B cell (primary cell): Measurements from ENCODE around the gene SLC44A1. TPM values are rescaled to one million over a fixed set of nuclear protein-coding genes. Genes with fewer than 3 reads are reported as not detected.

ENCODE experiments used
- ATAC-seq: fragments of 200-7000 bp; cut with Tn5 transposase; one replicate; pipeline ENCODE4 v1.10.0; 2021; ENCODE audit warnings: low read depth, mild to moderate bottlenecking, moderate number of reproducible peaks, moderate library complexity
- CTCF ChIA-PET: fragments of 350-600 bp; sonication (Branson Sonifier 250); formaldehyde crosslinking; loops from one replicate; lab custom pipeline; 2021; ENCODE audit warnings: antibody characterized with exemption, inconsistent platforms; lab: Charles Lee
- POLR2A ChIA-PET: fragments of 350-600 bp; sonication (Branson Sonifier 250); formaldehyde crosslinking; loops from one replicate; lab custom pipeline; 2021; ENCODE audit warnings: antibody characterized with exemption; lab: Charles Lee
- DNase-seq: peaks from one replicate; pipeline ENCODE4 v3.0.0; 2013
- H2AFZ ChIP-seq: 2 replicates; pipeline ENCODE4 v1.6.1; 2012; ENCODE audit warnings: mild to moderate bottlenecking, low read depth, low read length; ENCODE audit not compliant: insufficient read depth, poor library complexity, severe bottlenecking
- H3K27ac ChIP-seq, 2 donors: 1 replicate in 1 of 2; 2 replicates in 1 of 2; pipeline ENCODE4 v1.5.1; 2012 to 2013; ENCODE audit warnings: low read length in 2 of 2, mild to moderate bottlenecking in 2 of 2, moderate library complexity in 1 of 2
- H3K27me3 ChIP-seq, 4 experiments: fragments of 200-600 bp in 1 of 4; sonication (generic) in 1 of 4; replicated peaks in 1 of 4; 1 replicate in 2 of 4; 2 replicates in 2 of 4; pipeline versions ENCODE4 v1.6.1 to v1.7.0; 2013 to 2016; ENCODE audit warnings: low read length in 3 of 4, mild to moderate bottlenecking in 2 of 4, mixed read lengths in 1 of 4, moderate library complexity in 1 of 4; ENCODE audit not compliant: insufficient read depth in 4 of 4, control insufficient read depth in 3 of 4; ENCODE audit errors: control extremely low read depth in 1 of 4
- H3K36me3 ChIP-seq, 2 experiments: replicated peaks in 1 of 2; 1 replicate in 1 of 2; 2 replicates in 1 of 2; pipeline versions ENCODE4 v1.6.1 to v1.7.1; 2013; ENCODE audit warnings: low read length in 1 of 2; ENCODE audit not compliant: insufficient read depth in 2 of 2, control insufficient read depth in 1 of 2; ENCODE audit errors: control extremely low read depth in 1 of 2, extremely low read depth in 1 of 2
- H3K4me1 ChIP-seq, 2 donors: fragments of 200-600 bp in 1 of 2; sonication (generic) in 1 of 2; 1 replicate in 1 of 2; 2 replicates in 1 of 2; pipeline versions ENCODE4 v1.5.1 to v1.6.1; 2013 to 2017; ENCODE audit warnings: low read length in 2 of 2; ENCODE audit not compliant: control insufficient read depth in 2 of 2, insufficient read depth in 2 of 2
- H3K4me2 ChIP-seq: replicated peaks from 2 replicates; pipeline ENCODE3; 2012; ENCODE audit warnings: mild to moderate bottlenecking, low read depth, low read length; ENCODE audit not compliant: poor library complexity, severe bottlenecking
- H3K4me3 ChIP-seq, 5 experiments: fragments of 200-600 bp in 1 of 5; sonication (generic) in 1 of 5; 1 replicate in 3 of 5; 2 replicates in 2 of 5; pipeline versions ENCODE4 v1.5.1 to v1.7.0; 2011 to 2016; ENCODE audit warnings: low read length in 4 of 5, mild to moderate bottlenecking in 4 of 5, low read depth in 2 of 5, control low read depth in 1 of 5, moderate library complexity in 1 of 5; ENCODE audit not compliant: insufficient read depth in 1 of 5; ENCODE audit errors: control extremely low read depth in 1 of 5, extremely low read depth in 1 of 5
- H3K79me2 ChIP-seq: fragments of 200-600 bp; sonication (generic); one replicate; pipeline ENCODE4 v1.6.0; 2016; ENCODE audit warnings: low read length; ENCODE audit not compliant: control insufficient read depth, insufficient read depth
- H3K9ac ChIP-seq: fragments of 200-600 bp; sonication (generic); 2 replicates; pipeline ENCODE4 v1.6.1; 2017; ENCODE audit warnings: mild to moderate bottlenecking, low read length, moderate library complexity
- H3K9me3 ChIP-seq, 3 donors: one replicate each; pipeline versions ENCODE4 v1.6.1 to v1.7.1; 2013; ENCODE audit warnings: low read length in 2 of 3; ENCODE audit not compliant: control insufficient read depth in 2 of 3, insufficient read depth in 1 of 3; ENCODE audit errors: control extremely low read depth in 1 of 3
- H4K20me1 ChIP-seq: 2 replicates; pipeline ENCODE4 v1.6.0; 2012; ENCODE audit warnings: mild to moderate bottlenecking, low read length; ENCODE audit not compliant: insufficient read depth, control insufficient read depth, poor library complexity, severe bottlenecking
- H3K27ac Mint-ChIP-seq: one replicate; pipeline ENCODE4 v1.8.0; 2021; ENCODE audit warnings: mixed read lengths
- H3K27me3 Mint-ChIP-seq: one replicate; pipeline ENCODE4 v1.8.0; 2021; ENCODE audit warnings: mixed read lengths
- H3K4me1 Mint-ChIP-seq: one replicate; pipeline ENCODE4 v1.8.0; 2021; ENCODE audit warnings: mixed read lengths
- H3K4me3 Mint-ChIP-seq: one replicate; pipeline ENCODE4 v1.8.0; 2021; ENCODE audit warnings: mixed read lengths
- H3K9me3 Mint-ChIP-seq: one replicate; pipeline ENCODE4 v1.8.0; 2022; ENCODE audit warnings: mixed read lengths; ENCODE audit not compliant: insufficient read depth
- EZH2 ChIP-seq: IDR thresholded peaks from 2 replicates; pipeline ENCODE4 v1.6.1; 2012; ENCODE audit warnings: borderline replicate concordance, low read depth, mild to moderate bottlenecking, moderate library complexity, low read length; ENCODE audit not compliant: insufficient read depth, poor library complexity, severe bottlenecking
- WGBS: methylation state at CpG from one replicate; pipeline ENCODE4 v1.1.5; 2013; ENCODE audit warnings: missing lambda C conversion rate; ENCODE audit not compliant: insufficient coverage; 5-methylcytosine and 5-hydroxymethylcytosine counted together
- intact Hi-C: fragments of 100-400 bp; cut with micrococcal nuclease; formaldehyde crosslinking; loops from one replicate; pipeline ENCODE4 v1.10.0; 2022
- polyA plus RNA-seq: library from polyadenylated mRNA; depleted of rRNA; stranded (reverse); fragments of >200 nt; gene quantifications from 2 replicates; pipeline ENCODE4 v1.2.3, GENCODE V29; 2012
- total RNA-seq, 2 donors: library from RNA; stranded (reverse); fragments of 120-200 nt in 1 of 2; gene quantifications; 1 replicate in 1 of 2; 2 replicates in 1 of 2; pipeline versions ENCODE4 v1.2.3 to v1.2.4, GENCODE V29; 2013 to 2022
- TF ChIP-seq, protein P1 (sequence below): fragments of 200-600 bp; IDR thresholded peaks from one replicate; pipeline ENCODE4 v1.8.0; 2022; ENCODE audit warnings: antibody characterized with exemption, mild to moderate bottlenecking

The SLC44A1 gene
- total and polyA plus RNA-seq, 2 donors (not counting 1 experiment from before 2014, with no cell fraction given) = 2.2 to 17.7 TPM

DNA sequence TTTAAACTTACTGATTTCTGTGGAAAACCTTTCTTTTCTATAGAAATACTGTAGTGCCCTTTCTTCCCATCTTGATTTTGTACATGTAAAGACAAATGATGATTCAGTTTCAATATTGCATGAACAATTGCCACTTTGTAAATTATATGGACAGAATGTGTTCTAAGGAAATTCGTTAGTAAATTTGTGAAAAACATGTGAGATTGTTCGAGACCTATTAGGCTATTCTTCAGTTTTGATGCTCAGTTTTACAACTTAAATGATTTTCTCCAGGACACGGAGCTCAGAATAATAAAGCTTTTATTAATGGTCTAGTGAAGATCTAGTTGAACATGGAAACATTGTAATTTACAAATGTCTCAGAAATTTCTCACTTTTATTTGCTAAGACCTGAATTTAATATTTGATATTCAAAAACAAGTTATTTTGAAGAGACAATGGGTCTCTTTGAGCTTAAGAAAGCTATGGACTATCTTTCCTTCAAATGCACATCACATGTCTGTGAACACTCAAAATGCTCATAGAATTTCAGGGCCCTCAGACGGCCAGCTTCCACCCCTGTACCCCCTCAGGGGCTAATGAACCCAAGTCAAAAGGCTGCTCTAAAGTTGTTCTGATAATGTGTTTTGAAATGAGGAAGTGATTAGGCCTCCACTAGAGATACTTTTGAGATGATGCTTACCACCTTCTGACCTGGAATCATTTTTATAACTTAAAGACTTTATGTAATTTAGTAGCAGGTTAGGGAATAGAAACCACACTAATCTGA, 149.3 kb downstream of the SLC44A1 start:
- H3K36me3 ChIP-seq = no peaks in the 10 kb centered on the region
- H3K27me3 Mint-ChIP-seq = no peaks in the 10 kb centered on the region
- no peak for ATAC-seq
- no CpG with 5 or more reads among the region's 4 CpGs for WGBS
- intact Hi-C loops = no loop called here
- H4K20me1 ChIP-seq = no peaks in the 10 kb centered on the region
- no peak overlapping the region for H3K4me3 ChIP-seq
- no peak for DNase-seq
- no peaks in the 10 kb centered on the region for H3K4me1 Mint-ChIP-seq
- no peak overlapping the region for H2AFZ ChIP-seq
- no peak overlapping the region for H3K4me2 ChIP-seq
- H3K79me2 ChIP-seq = no peaks in the 10 kb centered on the region
- H3K9me3 Mint-ChIP-seq = no peaks in the 10 kb centered on the region
- H3K4me1 ChIP-seq = no peaks in the 10 kb centered on the region
- H3K27me3 ChIP-seq = no peaks in the 10 kb centered on the region
- no peak overlapping the region for H3K4me3 Mint-ChIP-seq
- CTCF ChIA-PET = no interaction called here
- H3K27ac Mint-ChIP-seq = no peak overlapping the region
- no peak overlapping the region for H3K27ac ChIP-seq
- TF ChIP-seq EZH2 = no peak
- TF ChIP-seq, protein P1, sequence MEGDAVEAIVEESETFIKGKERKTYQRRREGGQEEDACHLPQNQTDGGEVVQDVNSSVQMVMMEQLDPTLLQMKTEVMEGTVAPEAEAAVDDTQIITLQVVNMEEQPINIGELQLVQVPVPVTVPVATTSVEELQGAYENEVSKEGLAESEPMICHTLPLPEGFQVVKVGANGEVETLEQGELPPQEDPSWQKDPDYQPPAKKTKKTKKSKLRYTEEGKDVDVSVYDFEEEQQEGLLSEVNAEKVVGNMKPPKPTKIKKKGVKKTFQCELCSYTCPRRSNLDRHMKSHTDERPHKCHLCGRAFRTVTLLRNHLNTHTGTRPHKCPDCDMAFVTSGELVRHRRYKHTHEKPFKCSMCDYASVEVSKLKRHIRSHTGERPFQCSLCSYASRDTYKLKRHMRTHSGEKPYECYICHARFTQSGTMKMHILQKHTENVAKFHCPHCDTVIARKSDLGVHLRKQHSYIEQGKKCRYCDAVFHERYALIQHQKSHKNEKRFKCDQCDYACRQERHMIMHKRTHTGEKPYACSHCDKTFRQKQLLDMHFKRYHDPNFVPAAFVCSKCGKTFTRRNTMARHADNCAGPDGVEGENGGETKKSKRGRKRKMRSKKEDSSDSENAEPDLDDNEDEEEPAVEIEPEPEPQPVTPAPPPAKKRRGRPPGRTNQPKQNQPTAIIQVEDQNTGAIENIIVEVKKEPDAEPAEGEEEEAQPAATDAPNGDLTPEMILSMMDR = no peak
- H3K9ac ChIP-seq = no peak overlapping the region
- H3K9me3 ChIP-seq = no peaks in the 10 kb centered on the region
- POLR2A ChIA-PET = no interaction called here

DNA sequence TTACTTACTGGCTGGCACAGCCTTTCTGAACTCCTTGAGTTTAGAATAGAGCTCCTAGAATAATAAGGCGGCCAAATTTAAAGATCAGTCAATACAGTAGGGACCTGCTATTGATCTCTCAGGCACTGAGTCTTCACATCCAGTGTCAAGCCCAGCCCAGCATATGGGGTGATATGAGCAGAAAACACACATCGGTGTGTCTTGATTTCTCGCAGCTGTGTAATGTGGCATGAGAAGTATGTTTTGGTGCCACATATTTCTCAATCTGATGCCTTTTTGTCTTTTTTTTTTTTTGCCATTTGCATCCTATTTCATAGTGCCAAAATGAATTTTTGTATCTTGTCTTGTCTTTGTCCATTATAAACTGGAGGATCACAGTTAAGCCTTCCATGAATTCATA, 152.0 kb downstream of the SLC44A1 start:
- no peak for ATAC-seq
- TF ChIP-seq, protein P1 = no peak
- TF ChIP-seq EZH2 = no peak
- 86% methylated on average over 1 of the region's 3 CpGs for whole genome bisulfite sequencing

More for the DNA sequence above, 152.0 kb downstream of the SLC44A1 start:
- H4K20me1 ChIP-seq = no peaks in the 10 kb centered on the region
- Mint-ChIP-seq H3K4me3 (no peak overlapping the region), H3K27me3 (no peaks in the 10 kb centered on the region), H3K27ac (no peak overlapping the region), H3K4me1 (no peaks in the 10 kb centered on the region), H3K9me3 (no peaks in the 10 kb centered on the region)
- POLR2A ChIA-PET = no interaction called here
- no peaks in the 10 kb centered on the region for H3K79me2 ChIP-seq
- CTCF ChIA-PET = interaction anchor here (0.5 to 2.0 kb wide), 4 partner anchors 10 to 536 kb away, joined by 3 to 5 read pairs (median 4); no protein-coding TSS in a partner anchor
- H3K4me3 ChIP-seq = no peak overlapping the region
- no peak overlapping the region for H3K27ac ChIP-seq
- no peak overlapping the region for H3K9ac ChIP-seq
- no peak overlapping the region for H3K4me2 ChIP-seq
- no peak for DNase-seq
- no peaks in the 10 kb centered on the region for H3K9me3 ChIP-seq
- H3K36me3 ChIP-seq = no peaks in the 10 kb centered on the region
- intact Hi-C loops = no loop called here
- no peaks in the 10 kb centered on the region for H3K27me3 ChIP-seq
- no peak overlapping the region for H2AFZ ChIP-seq
- H3K4me1 ChIP-seq = no peaks in the 10 kb centered on the region
